Neural progenitor cell (in vitro differentiated cells): ENCODE results near the gene OCA2.

Experiments used
- CTCF ChIP-seq: fragments of 200-600 bp; sonication (generic); IDR thresholded peaks from 2 replicates; pipeline ENCODE4 v1.5.1; 2017; ENCODE audit warnings: antibody characterized with exemption, mild to moderate bottlenecking
- EZH2 ChIP-seq: fragments of 200-600 bp; sonication (generic); IDR thresholded peaks from 2 replicates; pipeline ENCODE4 v1.6.1; 2017; ENCODE audit warnings: antibody characterized with exemption, mild to moderate bottlenecking, moderate library complexity

GRCh38 chr15:28101201-28101600, 2.1 kb upstream of the OCA2 start:
- TF ChIP-seq CTCF (no peak), EZH2 (no peak)
